Left kidney (tissue), 2 donors: ENCODE results near the gene HHEX. TPM values are rescaled to one million over a fixed set of nuclear protein-coding genes. Genes with fewer than 3 reads are reported as not detected.

Experiments
- DNase-seq: peaks from one replicate; pipeline ENCODE4 v3.0.0-alpha.2; 2013
- polyA plus RNA-seq: library from polyadenylated mRNA; unstranded; fragments of 120-200 nt; gene quantifications from one replicate; pipeline ENCODE4 v1.2.1, GENCODE V29; 2013; ENCODE audit not compliant: insufficient read length

HHEX gene
- polyA plus RNA-seq, 1 donor, result 7.6 TPM

GRCh38 chr10:92692697-92693533, 3.2 kb downstream of the HHEX start:
- peak; percentile 15 for DNase-seq

DNA sequence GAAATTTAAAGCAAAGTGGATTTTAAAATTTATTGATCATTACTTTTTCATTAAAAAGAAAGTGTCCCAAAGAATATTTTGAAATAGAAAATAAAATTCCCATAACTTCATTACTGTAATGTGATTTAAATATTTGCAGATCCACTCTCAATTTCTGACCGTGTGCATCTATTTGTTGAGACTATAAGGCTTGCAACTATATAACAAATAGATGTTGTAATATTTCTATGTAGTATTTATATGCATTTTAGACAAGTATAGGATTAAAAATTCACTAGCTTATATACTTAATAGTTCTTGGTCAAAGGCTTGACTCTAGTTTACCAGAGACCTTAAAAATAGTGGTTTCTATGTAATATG, 3.8 kb downstream of the HHEX start:
- DNase-seq, result no peak

DNA sequence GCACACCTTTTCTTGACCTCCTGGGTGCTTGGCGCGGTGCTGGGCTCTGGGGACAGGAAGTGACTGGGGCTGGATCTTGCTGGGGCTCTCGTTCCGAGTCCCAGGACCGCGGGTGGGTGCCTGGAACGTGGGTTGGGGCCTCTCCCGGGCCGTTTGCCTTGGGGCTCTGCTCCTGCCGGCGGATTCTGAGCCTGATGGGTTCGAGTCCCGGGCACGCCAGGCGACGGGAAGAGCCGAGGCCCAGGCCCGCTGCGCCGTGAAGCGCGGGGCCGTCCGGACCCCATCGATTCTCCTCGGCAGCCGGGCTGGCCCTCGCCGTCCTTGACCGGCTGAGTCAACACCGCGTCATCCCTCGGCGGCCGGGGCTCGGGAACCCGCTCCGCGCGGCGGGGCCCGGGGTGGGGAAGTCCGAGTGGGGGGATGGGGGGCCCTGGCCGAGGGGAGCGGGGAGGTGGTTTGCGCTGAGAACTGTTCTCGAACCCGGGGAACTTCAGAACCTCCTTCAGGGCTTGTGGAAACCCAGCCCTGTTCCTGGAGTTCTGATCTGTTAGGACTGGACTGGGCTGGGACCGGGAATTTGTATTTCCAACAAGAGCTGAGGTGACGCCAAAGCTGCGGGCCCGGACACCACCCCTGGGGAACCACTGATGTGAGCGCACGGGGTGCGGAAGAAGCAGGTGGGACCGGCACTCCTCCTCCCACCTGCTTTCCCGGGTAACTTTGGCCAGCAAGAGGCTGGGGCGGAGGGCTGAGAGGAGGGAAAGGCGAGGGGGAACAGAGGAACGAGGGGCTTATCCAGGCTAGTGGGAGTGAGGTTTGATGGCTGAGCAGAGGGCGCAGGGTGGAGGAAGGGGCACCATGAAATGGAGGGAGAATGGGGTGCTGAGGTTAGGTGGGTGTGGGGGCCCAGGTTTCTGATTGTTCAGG, 6.2 kb downstream of the HHEX start:
- peak; percentile 25 for DNase-seq

DNA sequence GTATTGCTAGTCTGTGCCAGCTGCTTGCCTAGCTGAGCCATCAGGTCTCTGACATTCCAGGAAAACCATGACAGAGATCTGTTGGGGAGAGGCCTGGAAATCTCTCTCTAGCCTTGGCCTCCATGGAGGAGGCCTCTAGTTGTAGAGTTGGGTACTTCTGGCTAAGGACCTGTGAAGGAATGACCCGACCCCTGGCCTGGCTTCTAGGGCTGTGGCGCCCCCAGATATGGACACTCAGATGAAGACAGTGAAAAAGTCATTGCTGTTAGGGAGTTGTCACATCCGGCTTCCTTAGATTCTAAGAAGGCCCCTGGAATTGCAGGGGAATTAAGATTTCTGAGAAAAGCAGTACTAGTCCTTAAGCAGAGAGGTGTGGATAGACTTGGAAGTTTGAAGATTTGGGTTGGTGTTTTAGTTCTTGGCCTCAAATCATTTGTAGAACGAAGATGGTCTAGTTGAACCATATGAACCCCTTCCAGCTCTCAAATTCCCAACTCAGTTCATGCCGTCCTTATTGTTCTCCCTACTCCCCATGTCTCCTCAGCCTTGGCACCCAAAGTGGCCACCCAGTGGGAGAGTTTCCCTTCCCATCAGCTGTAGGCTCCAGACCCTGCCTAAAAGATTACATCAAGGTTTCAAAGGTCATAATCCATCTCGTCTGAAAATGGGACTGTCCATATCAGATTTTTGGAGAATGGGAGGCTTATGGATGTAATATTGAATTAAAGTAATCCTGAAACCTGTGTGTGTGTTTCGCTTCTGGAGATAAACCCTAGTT, 7.0 kb downstream of the HHEX start:
- DNase-seq, result no peak

- no peak for DNase-seq
These were observed 8.1 kb downstream of the HHEX start for GRCh38 chr10:92697663-92698511.

- DNase-seq, result no peak
These were observed 9.4 kb downstream of the HHEX start for GRCh38 chr10:92699193-92699517.

GRCh38 chr10:92699518-92700381, 10.0 kb downstream of the HHEX start:
- peak; percentile 38 for DNase-seq

- DNase-seq, result no peak
These were observed 12.7 kb downstream of the HHEX start for GRCh38 chr10:92702301-92702916.

DNA sequence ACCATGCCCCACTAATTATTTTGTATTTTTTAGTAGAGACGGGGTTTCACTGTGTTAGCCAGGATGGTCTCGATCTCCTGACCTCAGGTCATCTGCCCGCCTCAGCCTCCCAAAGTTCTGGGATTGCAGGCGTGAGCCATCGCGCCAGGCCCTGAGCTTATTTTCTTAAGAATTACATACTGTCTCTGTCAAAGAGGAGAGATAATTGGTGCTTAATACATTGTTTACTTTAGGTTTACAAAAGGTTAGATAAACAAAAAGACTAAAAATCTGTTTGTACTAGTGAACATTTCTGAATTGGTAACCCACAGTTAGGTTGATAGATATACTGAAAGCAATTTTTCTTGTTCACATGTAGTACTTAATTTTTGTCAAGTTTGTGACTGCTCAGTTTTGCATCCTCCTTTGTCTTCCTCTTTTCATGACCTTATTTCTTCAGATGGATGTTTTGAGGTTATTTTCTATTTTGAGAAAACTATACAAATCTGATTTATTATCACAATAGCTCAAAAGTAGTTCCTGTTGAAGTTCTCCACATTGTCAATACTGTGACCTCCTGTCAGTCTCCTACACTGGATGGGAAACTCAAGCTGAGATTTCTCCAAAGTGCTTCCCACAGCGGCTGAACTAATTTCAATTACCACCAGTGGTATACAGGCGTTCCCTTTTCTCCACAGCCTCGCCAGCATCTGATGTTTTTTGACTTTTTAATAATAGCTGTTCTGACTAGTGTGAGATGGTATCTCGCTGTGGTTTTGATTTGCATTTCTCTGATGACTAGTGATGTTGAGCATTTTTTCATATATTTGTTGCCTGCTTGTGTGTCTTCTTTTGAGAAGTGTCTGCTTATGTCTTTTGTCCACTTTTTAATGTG, 22.5 kb downstream of the HHEX start:
- DNase-seq, result no peak

DNA sequence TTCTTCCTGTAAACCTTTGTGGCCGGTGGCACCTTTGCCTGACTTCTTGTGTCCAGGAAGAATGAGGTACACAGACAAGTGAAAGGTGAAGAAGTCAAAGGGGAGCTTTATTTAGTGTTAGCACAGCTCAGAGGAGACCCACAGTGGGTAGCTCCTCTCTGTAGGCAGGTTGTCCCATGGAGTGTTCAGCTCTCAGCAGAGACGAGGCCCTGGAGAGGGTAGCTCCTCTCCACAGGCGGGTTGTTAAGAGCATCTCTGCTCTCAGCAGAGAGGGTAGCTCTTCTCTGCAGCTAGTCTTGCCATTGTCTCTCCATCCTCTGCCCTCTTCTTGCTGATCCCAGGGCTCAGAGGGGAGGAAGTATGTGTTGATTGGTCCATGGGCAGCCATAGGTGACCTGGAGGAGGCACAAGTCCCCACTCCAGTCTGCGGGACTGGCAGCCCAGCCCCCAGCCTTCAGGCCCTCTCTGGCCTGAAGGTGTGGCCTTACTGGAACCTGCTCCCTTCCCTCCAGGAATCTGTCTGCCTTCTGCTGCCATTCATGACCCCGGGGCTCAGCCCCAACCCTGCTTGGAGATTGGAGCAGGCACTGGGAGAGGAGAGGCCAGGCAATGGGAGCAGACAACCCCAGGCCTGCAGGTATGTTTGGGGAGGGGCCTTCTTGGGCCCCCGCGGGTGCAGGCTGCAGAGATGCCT, 24.5 kb downstream of the HHEX start:
- no peak for DNase-seq

GRCh38 chr10:92714872-92715271, 25.1 kb downstream of the HHEX start:
- no peak for DNase-seq

DNA sequence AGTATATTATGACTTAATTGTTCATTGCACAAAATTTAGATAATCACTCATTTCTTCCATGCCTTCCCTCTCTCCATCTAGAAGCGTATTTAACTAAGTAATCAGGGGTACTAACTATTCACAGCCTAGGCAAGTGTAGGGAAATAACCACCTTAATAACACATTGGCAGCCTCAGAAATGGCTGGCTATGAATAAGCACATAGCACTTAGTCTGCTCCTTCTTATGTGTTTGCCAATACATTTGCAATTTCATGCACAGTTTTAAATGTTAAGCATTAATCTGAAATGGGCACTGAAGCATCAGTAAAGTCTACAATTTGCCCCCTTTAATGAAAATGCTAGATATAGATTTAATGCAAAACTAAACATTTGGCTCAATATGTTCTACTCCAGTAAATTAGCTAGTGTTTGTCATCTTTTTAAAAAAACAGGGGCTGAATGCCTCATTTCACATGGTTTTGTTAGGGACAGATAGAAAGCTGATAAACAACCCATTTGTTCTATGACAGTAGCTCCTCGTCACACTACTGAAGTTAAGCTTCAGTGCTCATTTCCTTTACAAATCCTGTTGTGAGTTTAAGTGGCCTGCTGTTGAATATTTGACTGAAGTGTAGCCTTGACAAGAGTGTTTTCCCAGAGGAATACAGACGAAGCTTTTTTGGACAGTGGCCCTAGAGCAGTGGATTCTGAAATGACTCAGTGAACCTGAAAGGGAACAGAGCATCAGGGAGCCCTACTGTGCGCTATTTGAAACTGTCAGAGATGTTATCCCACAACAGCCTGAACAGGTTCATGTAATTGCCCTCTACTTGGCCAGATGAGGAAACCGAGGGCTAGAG, 30.5 kb downstream of the HHEX start:
- no peak for DNase-seq

GRCh38 chr10:92720831-92721165, 31.0 kb downstream of the HHEX start:
- no peak for DNase-seq

GRCh38 chr10:92722349-92722748, 32.6 kb downstream of the HHEX start:
- DNase-seq, result no peak

GRCh38 chr10:92727141-92727540, 37.4 kb downstream of the HHEX start:
- DNase-seq, result no peak

DNA sequence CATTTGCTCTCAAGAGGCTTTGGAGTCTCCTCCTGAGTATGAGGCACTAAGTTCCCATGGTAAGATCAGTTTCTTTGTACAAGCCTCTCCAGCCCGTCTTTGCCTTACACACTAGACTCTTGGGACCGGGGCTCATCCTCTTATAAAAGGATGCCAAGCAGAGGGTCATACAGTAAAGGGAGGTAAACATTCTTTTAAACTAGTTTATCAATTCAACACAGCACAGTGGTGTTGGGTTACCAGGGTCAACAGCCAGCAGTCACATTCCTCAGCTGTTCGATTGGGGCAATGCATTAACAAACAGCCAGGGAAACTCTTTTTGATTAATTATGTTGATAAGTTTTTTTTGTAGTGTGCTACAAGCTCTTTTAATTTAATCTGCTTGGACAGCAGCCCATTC, 37.8 kb downstream of the HHEX start:
- DNase-seq, result no peak

- DNase-seq, result no peak
These were observed 40.1 kb downstream of the HHEX start for GRCh38 chr10:92729886-92730285.

DNA sequence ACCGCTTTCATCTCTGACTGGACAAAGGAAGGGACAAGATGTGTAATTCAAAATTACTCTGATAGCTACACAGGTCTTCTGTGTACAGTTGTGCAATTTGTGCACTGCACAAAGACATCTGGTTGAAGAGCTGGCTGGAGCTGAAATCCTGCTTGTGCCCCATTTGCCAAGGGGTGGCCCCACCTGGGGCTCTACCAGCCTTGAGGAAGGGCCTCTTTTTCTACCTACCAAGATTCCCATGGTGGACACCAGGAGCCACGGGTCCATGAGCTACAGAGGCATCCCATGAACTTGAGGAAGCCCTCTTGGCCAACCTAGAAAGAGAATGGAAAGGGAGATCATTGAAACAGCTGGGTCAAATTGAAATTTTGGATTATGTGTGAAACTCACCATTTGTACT, 43.2 kb downstream of the HHEX start:
- no peak for DNase-seq
